GM18502 (cell line): Measurements from ENCODE around the gene RMP24.
"Not testable (repeated sequence)": the region's sequence is repeated elsewhere in the genome, so short reads cannot be mapped to it uniquely, and the experiment has no call there.

ENCODE experiments used
- ATAC-seq: cut with Tn5 transposase; IDR thresholded peaks from one replicate; pipeline ENCODE4 v1.9.1; 2021; ENCODE audit warnings: mild to moderate bottlenecking; ENCODE audit not compliant: unreplicated experiment, poor library complexity

RMP24 gene

DNA sequence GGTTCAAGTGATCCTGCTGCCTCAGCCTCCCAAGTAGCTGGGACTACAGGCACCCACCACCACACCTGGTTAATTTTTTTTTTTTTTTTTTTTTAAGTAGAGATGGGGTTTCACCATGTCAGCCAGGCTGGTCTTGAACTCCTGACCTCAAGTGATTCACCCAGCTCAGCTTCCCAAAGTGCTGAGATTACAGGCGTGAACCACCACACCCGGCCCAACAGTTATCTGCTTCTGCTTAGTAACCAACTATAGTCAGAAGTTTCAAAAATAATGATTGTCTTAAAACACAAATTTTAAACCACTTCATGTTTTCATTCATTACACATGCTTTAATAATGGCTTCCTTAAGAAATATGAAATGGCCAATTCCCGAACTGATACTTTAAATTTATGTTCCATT is 51.8 kb downstream of the RMP24 start:
- ATAC-seq: not testable (repeated sequence)

DNA sequence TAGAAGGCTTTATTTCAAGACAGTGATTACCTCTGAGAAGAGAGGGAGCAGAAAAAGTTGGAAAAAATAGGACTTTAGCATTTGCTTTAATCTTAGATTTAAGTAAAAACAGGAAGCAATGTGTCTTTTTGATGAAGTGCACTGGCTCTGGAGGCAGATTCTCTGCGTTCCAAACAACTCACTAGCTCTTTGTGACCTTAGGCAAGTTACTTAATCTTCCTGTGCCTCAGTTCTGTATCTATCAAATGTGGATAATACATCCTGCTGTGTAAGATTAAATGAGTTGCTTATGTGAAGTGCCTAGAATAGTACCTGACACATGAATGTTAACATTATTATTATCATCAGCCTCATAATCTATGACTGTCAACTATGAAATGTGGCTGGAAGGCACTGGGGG is 52.5 kb downstream of the RMP24 start:
- ATAC-seq: no peak

DNA sequence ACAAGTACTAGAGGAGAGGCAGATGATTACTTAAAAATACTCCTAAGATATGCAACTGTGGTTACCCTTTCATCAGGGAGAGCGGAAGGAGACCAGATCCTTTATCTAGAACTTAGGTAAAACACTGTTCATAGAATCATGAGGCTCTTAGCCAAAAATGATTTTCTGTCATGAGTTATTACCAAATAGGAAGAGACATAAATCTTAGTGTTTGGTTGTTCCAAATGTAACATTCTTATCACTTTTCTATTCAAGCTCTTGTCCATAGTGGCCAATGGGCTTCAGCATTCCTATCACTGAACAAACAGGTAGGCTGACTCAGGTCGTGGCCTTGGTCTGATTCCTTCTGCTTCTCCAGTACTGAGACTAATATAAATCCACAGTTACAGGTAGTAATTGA is 56.4 kb downstream of the RMP24 start:
- ATAC-seq: no peak
